ENCODE data around the gene GIT2. TPM values are rescaled to one million over a fixed set of nuclear protein-coding genes. Genes with fewer than 3 reads are reported as not detected.

GIT2 gene
- total RNA-seq, 1 experiment from 2014 or later: 40.0 TPM

- DNase-seq (ENCODE audit: low read depth, low spot score): no peak
- H3K4me1 ChIP-seq (ENCODE audit: control insufficient read depth, insufficient read depth, low read length): peaks cover 12% of the 10 kb centered on the region
- no peaks in the 10 kb centered on the region for H3K27me3 ChIP-seq (ENCODE audit: control insufficient read depth, insufficient read depth, low read length)
- no peaks in the 10 kb centered on the region for H3K9me3 ChIP-seq (ENCODE audit: control insufficient read depth, insufficient read depth, low read depth, low read length)
- intact Hi-C loops (cut with micrococcal nuclease; ENCODE audit: unreplicated experiment): no loop called here
- ATAC-seq: no peak
- no peak overlapping the region for H3K27ac ChIP-seq (ENCODE audit: low read length)
- ChIA-PET POLR2A (no interaction called here), CTCF (no interaction called here)
- BruUV-seq (replicated peaks): no TSS peak
- no peak overlapping the region for H3K4me3 ChIP-seq (ENCODE audit: low read depth in 2 of 2, low read length in 2 of 2)
- H3K36me3 ChIP-seq (ENCODE audit: control insufficient read depth, insufficient read depth, low read length): no peaks in the 10 kb centered on the region; the same call in 1 of the 2 replicates
- in situ Hi-C loops (cut with HindIII; ENCODE audit: low pct_unique_long_range_greater_than_20kb, low sequenced_read_pairs): no loop called here
- TF ChIP-seq REST (IDR thresholded peaks at IDR 0.05; ENCODE audit: insufficient read depth in 1 of 2, low read depth in 2 of 2, low read length in 1 of 2) (no peak), POLR2AphosphoS5 (IDR thresholded peaks at IDR 0.05; ENCODE audit: low read depth, low read length) (no peak), SIN3A (IDR thresholded peaks at IDR 0.05; ENCODE audit: borderline replicate concordance, insufficient read depth, low read depth, low read length) (no peak), CTCF (IDR thresholded peaks at IDR 0.05) (no peak), TCF7L2 (IDR thresholded peaks at IDR 0.05; ENCODE audit: low read depth, low read length) (no peak)
These were observed 5.4 kb upstream of the GIT2 start for GRCh38 chr12:110001596-110001995.

GRCh38 chr12:109999983-110000505, 3.9 kb upstream of the GIT2 start:
- Histone ChIP-seq H3K4me1 (ENCODE audit: control insufficient read depth, insufficient read depth, low read length) (peaks cover 16% of the 10 kb centered on the region), H3K27me3 (ENCODE audit: control insufficient read depth, insufficient read depth, low read length) (no peaks in the 10 kb centered on the region), H3K36me3 (ENCODE audit: control insufficient read depth, insufficient read depth, low read length) (peaks cover 2% of the 10 kb centered on the region; the same call in 1 of the 2 replicates), H3K9me3 (ENCODE audit: control insufficient read depth, insufficient read depth, low read depth, low read length) (no peaks in the 10 kb centered on the region), H3K4me3 (ENCODE audit: low read depth in 2 of 2, low read length in 2 of 2) (peak overlapping the region; percentile 71 to 84), H3K27ac (ENCODE audit: low read length) (peak overlapping the region; percentile 70)
- in situ Hi-C loops (cut with HindIII; ENCODE audit: low pct_unique_long_range_greater_than_20kb, low sequenced_read_pairs): no loop called here
- no peak for TF ChIP-seq REST (IDR thresholded peaks at IDR 0.05; ENCODE audit: insufficient read depth in 1 of 2, low read depth in 2 of 2, low read length in 1 of 2)
- no peak for TF ChIP-seq POLR2AphosphoS5 (IDR thresholded peaks at IDR 0.05; ENCODE audit: low read depth, low read length)
- no peak for TF ChIP-seq CTCF (IDR thresholded peaks at IDR 0.05)
- TF ChIP-seq TCF7L2 (IDR thresholded peaks at IDR 0.05; ENCODE audit: low read depth, low read length): no peak
- TF ChIP-seq SIN3A (IDR thresholded peaks at IDR 0.05; ENCODE audit: borderline replicate concordance, insufficient read depth, low read depth, low read length): no peak
- BruUV-seq (replicated peaks): TSS peak; percentile 76
- POLR2A ChIA-PET: no interaction called here
- no peak for ATAC-seq
- CTCF ChIA-PET: no interaction called here
- no peak for DNase-seq (ENCODE audit: low read depth, low spot score)
- intact Hi-C loops (cut with micrococcal nuclease; ENCODE audit: unreplicated experiment): no loop called here

All from Panc1 (cell line).